HG02623 (cell line): ENCODE data around the gene CA6.
"Not testable (repeated sequence)": the region's sequence is repeated elsewhere in the genome, so short reads cannot be mapped to it uniquely, and the experiment has no call there.

Experiments
- ATAC-seq: cut with Tn5 transposase; IDR thresholded peaks from one replicate; pipeline ENCODE4 v1.9.1; 2021; ENCODE audit warnings: moderate library complexity; ENCODE audit not compliant: unreplicated experiment

The CA6 gene

GRCh38 chr1:8945568-8945967 lies at the start of gene CA6:
Gene CA6 (plus strand): TSS chr1:8945868. CDS start chr1:8945887, 19 bp downstream.
- no peak for ATAC-seq

DNA sequence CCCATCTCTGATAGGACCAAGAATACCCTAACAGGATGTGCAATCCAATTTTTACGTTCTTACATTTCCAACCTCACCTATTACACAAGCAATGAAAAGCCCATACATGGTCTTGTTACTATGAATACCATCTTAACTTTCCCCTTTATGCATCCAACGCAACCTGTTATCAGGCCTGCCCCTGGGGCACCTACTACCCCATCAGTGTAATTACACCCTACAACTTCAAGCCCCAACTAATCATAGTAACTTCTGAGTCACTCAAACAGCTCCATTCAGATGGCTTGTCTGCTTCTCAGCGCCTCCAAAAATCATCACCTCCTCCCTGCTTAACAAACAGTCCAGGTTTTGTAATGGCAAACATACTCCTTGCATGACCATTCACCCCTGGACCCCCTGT lies 48.9 kb upstream of the CA6 start:
- ATAC-seq, result not testable (repeated sequence)

GRCh38 chr1:8897505-8897904 lies 48.2 kb upstream of the CA6 start:
- ATAC-seq, result not testable (repeated sequence)

GRCh38 chr1:8898418-8898817 lies 47.2 kb upstream of the CA6 start:
- ATAC-seq, result not testable (repeated sequence)

DNA sequence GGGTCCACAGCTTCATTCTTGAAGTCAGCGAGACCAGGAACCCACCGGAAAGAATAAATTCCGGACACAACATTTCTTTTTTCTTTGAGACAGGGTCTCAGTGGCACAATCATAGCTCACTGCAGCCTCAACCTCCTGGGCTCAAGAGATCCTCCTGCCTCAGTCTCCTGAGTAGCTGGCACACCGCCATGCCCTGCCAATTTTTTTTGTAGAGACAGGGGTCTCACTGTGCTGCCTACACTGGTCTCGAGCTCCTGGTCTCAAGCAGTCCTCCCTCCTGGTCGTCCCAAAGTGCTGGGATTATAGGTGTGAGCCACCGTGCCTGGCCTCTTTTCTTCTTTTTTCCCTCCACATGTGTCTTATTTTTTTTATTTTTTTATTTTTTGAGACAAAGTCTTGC lies 46.6 kb upstream of the CA6 start:
- no peak for ATAC-seq

DNA sequence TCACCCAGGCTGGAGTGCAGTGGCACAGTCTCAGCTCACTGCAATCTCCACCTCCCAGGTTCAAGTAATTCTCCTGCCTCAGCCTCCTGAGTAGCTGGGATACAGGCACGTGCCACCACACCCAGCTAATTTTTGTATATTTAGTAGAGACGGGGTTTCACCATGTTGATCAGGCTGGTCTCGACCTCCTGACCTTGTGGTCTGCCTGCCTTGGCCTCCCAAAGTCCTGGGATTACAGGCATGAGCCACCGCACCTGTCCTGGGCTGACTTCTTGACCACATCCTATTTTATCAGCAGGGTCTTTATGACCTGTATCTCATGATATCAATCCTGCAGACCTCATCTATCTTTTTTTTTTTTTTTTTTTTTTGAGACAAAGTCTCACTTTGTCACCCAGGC lies 45.0 kb upstream of the CA6 start:
- ATAC-seq, result not testable (repeated sequence)

DNA sequence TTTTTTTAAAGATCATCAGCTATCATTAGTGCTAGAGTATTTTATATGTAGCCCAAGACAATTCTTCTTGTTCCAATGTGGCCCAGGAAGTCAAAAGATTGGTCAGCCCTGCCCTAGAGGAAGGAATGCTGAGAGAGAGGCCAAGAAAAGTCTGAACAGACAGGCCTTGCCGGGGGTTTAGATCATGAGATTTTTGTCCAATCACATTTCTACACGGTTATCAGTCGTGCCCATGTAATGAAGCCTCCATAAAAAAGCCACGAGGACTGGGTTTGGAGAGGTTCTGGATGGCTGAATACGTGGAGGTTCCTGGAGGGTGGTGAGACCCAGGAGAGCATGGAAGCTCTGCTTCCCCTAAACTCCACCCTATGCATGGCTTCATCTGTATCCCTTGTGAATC lies 42.9 kb upstream of the CA6 start:
- ATAC-seq, result no peak

DNA sequence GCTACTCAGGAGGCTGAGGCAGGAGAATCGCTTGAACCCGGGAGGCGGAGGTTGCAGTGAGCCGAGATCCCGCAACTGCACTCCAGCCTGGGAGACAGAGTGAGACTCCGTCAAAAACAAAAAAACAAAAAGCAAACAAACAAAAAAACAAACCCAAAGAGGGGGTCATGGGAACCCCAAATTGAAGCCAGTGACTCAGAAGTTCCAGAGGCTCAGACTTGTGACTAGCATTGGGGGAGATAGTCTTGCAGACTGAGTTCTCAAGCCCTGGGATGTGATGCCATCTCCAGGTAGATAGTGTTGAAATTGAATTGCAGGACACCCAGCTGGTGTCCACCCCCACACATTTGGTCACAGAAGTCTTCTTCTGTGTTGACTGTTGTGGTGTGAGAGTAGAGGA lies 42.3 kb upstream of the CA6 start:
- ATAC-seq, result no peak

DNA sequence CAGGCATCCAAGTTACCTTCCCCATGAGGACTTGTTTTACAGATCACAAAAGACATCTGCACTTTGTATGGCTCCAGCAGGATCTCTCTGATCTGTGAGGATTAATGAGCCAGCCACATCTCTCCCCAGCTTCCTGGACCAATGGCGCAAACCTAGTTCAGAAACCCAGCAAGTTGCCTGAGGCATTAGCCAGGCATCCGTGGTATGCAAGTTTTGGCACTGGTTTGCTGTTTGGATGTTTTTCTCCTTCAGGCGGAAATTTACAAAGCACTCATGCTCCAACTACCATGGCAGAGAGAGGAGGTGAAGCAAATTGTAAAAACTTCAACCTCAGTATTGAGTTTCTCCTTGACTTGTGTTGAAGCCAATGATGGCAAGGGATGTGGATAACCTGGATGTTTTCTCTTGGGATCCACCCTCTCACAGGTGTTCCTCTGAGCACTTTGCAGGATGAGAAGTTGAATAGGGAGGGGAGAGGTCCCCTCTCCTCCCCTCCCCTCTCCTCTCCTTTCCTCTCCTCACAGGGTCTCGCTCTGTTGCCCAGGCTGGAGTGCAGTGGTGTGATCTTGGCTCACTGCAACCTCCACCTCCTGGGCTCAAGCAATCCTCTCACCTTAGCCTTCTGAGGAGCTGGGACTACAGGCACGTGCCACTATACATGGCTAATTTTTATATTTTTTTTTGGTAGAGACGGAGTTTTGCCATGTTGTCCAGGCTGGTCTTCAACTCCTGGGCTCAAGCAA lies 41.6 kb upstream of the CA6 start:
- ATAC-seq, result no peak

- no peak for ATAC-seq
Measured at GRCh38 chr1:8905582-8906191, 40.0 kb upstream of the CA6 start.

DNA sequence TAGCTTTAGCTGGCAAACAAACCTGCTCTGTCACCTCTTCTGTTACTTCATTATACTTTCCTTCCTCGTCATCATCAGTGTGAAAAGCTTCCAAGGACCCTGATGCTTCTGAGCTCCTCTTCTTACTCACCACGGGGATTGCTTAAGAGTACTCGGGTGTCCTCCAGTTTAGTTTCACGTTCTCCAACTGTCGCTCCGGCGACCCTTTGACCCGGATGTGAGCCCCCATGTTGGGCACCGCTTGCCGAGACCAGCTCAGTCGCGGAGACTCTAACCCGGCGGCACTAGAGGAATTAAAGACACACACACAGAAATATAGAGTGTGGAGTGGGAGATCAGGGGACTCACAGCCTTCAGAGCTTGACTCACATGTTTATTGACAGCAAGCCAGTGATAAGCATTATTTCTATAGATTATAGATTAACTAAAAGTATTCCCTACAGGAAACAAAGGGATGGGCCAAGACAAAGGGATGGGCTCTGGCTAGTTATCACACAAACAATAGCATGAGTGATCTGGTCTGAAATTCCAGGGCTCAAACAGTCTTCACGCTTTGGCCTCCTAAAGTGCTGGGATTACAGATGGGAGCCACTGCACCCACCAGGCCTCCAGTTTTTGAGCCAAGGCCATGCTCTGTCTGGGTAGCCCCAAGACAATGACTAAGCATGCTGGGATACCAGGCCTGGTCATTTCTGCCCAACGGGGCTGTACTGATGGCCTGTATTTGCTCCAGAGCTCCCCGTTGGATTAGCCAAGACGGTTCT lies 37.1 kb upstream of the CA6 start:
- no peak for ATAC-seq

- ATAC-seq, result no peak
Measured at GRCh38 chr1:8910331-8910730, 35.3 kb upstream of the CA6 start.

DNA sequence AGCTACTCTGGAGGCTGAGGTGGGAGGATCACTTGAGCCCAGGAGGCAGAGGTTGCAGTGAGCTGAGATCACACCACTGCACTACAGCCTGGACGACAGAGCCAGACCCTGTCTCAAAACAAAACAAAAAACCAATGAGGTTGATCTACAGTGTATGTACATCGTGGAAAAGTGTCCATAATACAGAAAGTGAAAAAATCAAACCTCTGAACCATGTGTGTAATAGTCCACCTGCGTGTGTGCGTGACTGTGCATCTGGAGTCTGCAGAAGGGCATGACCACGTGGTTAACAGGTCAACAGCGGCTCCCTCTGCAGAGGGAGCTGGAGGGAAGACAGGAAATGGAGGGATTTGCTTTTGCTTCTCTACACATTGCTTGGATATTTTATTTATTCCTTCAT lies 34.8 kb upstream of the CA6 start:
- no peak for ATAC-seq

DNA sequence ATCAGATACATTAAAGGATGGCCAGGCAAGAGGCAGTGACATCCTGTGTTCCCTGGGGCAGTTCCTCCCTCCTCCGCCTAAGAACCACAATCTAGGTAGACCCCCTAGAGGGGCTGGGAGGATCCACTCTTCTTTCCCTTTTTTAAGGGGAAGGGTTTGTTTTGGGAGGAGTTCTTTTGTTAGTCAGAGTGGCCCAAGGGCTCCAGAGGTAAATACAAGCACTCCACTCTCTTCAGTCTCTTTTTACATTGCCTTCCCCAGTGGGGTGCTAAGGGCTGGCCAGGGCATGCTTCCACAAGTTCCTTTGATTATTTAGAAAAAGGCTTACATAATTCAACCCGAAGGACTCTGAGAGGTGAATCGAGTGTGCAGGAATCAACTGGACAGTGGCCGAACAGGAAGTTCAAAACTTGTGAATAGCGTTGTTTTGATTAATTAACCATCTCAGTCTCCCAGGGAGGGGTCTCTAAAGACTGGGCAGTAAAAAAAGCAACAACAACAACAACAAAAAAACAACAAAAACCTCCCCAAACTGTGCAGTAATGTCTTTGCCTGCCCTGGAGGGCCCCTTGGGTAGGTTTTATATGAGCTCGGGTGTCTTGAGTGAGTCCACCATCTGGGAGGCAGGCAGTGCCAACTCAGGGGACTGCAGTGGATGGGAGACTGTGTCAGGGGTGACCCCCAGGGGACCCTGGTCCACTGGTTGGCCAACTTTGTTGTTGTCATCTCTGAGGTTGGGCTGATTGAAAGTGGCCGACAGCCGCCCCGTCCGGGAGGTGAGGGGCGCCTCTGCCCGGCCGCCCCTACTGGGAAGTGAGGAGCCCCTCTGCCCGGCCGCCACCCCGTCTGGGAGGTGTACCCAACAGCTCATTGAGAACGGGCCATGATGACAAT lies 34.0 kb upstream of the CA6 start:
- no peak for ATAC-seq

DNA sequence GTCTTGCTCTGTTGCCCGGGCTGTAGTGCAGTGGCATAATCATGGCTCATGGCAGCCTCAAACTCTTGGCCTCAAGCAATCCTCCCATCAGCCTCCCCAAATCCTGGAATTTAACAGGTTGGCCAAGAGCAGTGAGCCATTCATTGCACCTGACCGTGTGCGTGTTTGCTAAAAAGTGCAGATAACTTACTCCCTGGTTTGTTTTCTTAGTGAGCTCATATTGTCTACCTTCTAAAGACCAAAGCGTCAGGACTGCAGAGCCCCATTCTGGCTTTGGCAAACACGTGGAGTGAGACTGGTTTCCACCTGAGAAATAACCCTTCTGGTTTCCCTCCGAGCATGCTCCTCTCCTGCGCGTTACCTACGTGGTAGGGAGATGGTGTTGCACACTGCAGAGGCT lies 32.2 kb upstream of the CA6 start:
- ATAC-seq, result no peak

- ATAC-seq, result no peak
Measured at GRCh38 chr1:8914466-8914865, 31.2 kb upstream of the CA6 start.

DNA sequence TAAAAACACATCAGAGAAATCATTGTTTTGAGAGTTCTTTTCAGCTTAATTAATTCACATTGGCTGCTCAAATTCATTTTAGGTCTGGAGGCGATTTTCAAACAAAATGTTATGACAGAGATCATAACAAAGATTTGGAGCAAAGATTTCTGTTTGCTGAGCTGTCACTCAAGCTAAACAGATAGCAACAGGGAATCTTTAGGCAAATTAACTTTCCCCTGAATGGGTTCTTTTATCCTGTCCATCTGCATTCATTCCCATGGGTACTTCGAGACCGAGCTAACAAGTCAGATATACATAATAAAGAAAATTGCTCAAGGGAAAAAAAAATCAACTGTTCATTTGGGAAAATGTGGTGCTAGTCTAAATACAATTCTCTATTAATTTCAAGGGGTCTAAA lies 30.2 kb upstream of the CA6 start:
- no peak for ATAC-seq

GRCh38 chr1:8917536-8917935 lies 28.1 kb upstream of the CA6 start:
- ATAC-seq, result not testable (repeated sequence)

- ATAC-seq, result no peak
Measured at GRCh38 chr1:8922962-8923361, 22.7 kb upstream of the CA6 start.

DNA sequence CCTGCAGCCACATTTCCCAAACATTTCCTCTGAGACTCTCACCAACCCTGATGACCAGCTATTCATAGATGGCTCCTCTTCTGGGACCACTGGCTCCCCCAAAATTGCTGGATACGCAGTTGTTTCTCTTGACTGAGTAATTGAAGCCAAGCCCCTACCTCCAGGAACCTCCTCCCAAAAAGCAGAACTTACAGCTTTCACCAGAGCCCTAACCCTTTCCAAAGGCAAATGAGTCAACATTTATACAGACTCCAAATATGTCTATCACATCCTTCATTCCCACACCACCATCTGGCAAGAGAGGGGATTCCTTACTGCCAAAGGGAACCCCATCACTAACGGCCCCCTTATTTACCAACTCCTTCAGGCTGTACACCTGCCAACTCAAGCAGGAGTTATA lies 20.3 kb upstream of the CA6 start:
- ATAC-seq, result no peak

- ATAC-seq, result no peak
Measured at GRCh38 chr1:8925960-8926359, 19.7 kb upstream of the CA6 start.
